Hepatocyte (in vitro differentiated cells): ENCODE data around the gene MRPS10. TPM values are rescaled to one million over a fixed set of nuclear protein-coding genes. Genes with fewer than 3 reads are reported as not detected.

Experiments used
- DNase-seq: peaks from one replicate; pipeline ENCODE4 v3.0.0-alpha.2; 2016; ENCODE audit warnings: low spot score
- H2AFZ ChIP-seq: fragments of 200-600 bp; sonication (generic); 2 replicates; pipeline ENCODE4 v1.6.0; 2016; ENCODE audit warnings: antibody characterized with exemption, mild to moderate bottlenecking
- H3K27ac ChIP-seq: fragments of 200-600 bp; sonication (generic); 2 replicates; pipeline ENCODE4 v1.5.1; 2016; ENCODE audit warnings: mild to moderate bottlenecking
- H3K27me3 ChIP-seq: fragments of 200-600 bp; sonication (generic); 2 replicates; pipeline ENCODE4 v1.6.1; 2016
- H3K36me3 ChIP-seq: fragments of 200-600 bp; sonication (generic); replicated peaks from 2 replicates; pipeline ENCODE4 v1.5.1; 2016; ENCODE audit warnings: low read depth; ENCODE audit not compliant: insufficient read depth
- H3K4me1 ChIP-seq: fragments of 200-600 bp; sonication (generic); 2 replicates; pipeline ENCODE4 v1.5.1; 2016; ENCODE audit warnings: mild to moderate bottlenecking, moderate library complexity; ENCODE audit not compliant: insufficient read depth
- H3K4me2 ChIP-seq: fragments of 200-600 bp; sonication (generic); 2 replicates; pipeline ENCODE4 v1.6.0; 2016
- H3K4me3 ChIP-seq: fragments of 200-600 bp; sonication (generic); 2 replicates; pipeline ENCODE4 v1.5.1; 2016; ENCODE audit warnings: mild to moderate bottlenecking
- H3K79me2 ChIP-seq: fragments of 200-600 bp; sonication (generic); 2 replicates; pipeline ENCODE4 v1.6.0; 2017; ENCODE audit warnings: mild to moderate bottlenecking
- H3K9me2 ChIP-seq: fragments of 200-600 bp; sonication (generic); replicated peaks from 2 replicates; pipeline ENCODE4 v1.6.0; 2017; ENCODE audit warnings: mild to moderate bottlenecking; ENCODE audit not compliant: insufficient read depth
- H3K9me3 ChIP-seq: fragments of 200-600 bp; sonication (generic); 2 replicates; pipeline ENCODE4 v1.5.1; 2016; ENCODE audit warnings: low read depth, mild to moderate bottlenecking
- H4K20me1 ChIP-seq: fragments of 200-600 bp; sonication (generic); 2 replicates; pipeline ENCODE4 v1.6.0; 2016; ENCODE audit warnings: mild to moderate bottlenecking; ENCODE audit not compliant: insufficient read depth, poor library complexity, severe bottlenecking
- EZH2 ChIP-seq: fragments of 200-600 bp; sonication (generic); IDR thresholded peaks from 2 replicates; pipeline ENCODE4 v1.6.1; 2016; ENCODE audit warnings: antibody characterized with exemption, mild to moderate bottlenecking, borderline replicate concordance
- EZH2phosphoT487 ChIP-seq: fragments of 200-600 bp; sonication (generic); IDR thresholded peaks from one replicate; pipeline ENCODE4 v1.6.1; 2018; ENCODE audit warnings: antibody characterized with exemption, mild to moderate bottlenecking, low read depth, moderate library complexity; ENCODE audit not compliant: unreplicated experiment, severe bottlenecking
- WGBS: methylation state at CpG from one replicate; pipeline ENCODE4 v1.1.6; 2016; ENCODE audit warnings: low lambda C conversion rate; ENCODE audit errors: missing lambda C conversion rate; 5-methylcytosine and 5-hydroxymethylcytosine counted together
- polyA plus RNA-seq: library from polyadenylated mRNA; unstranded; fragments of >200 nt; fragmentation: Nextera tagmentation; extraction: Ambion mirVana; gene quantifications from 2 replicates; pipeline ENCODE4 v1.2.1, GENCODE V29; 2016
- total RNA-seq: library from RNA; depleted of rRNA; stranded (reverse); fragments of >200 nt; gene quantifications from 2 replicates; pipeline ENCODE4 v1.2.3, GENCODE V29; 2014
- TF ChIP-seq, protein P1 (sequence below): fragments of 200-600 bp; sonication (generic); IDR thresholded peaks from 2 replicates; pipeline ENCODE4 v1.5.1; 2016; ENCODE audit warnings: antibody characterized with exemption, mild to moderate bottlenecking; ENCODE audit not compliant: poor library complexity

The MRPS10 gene
- total and polyA plus RNA-seq, 2 experiments from 2014 or later: 26.8 to 42.8 TPM

DNA sequence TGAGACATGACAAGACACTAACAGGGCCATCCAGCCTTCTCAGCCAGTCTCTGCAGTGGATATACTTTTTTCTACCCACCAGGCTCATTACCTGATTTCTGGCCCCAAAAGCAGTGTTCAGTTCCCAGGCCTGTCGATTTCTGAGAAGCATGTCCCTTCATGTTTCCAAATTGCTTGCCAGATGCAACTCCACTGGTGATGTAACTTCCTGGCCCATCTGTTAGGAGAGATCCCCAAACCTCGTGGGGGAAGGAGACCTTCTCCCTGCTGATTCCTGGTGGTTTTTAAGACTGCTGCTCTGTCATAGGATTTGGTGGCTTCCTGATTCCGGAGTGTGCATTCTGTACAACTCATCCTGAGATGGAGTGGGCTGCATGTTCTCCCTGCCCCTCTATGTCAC is 31.6 kb upstream of the MRPS10 start:
- no peak overlapping the region for H3K4me3 ChIP-seq
- H4K20me1 ChIP-seq: no peaks in the 10 kb centered on the region
- no peaks in the 10 kb centered on the region for H3K27me3 ChIP-seq
- H3K9me2 ChIP-seq: no peaks in the 10 kb centered on the region
- H3K4me1 ChIP-seq: peaks cover 9% of the 10 kb centered on the region
- no peaks in the 10 kb centered on the region for H3K9me3 ChIP-seq
- WGBS: 91% methylated on average over 3 of the region's 3 CpGs
- TF ChIP-seq, protein P1, sequence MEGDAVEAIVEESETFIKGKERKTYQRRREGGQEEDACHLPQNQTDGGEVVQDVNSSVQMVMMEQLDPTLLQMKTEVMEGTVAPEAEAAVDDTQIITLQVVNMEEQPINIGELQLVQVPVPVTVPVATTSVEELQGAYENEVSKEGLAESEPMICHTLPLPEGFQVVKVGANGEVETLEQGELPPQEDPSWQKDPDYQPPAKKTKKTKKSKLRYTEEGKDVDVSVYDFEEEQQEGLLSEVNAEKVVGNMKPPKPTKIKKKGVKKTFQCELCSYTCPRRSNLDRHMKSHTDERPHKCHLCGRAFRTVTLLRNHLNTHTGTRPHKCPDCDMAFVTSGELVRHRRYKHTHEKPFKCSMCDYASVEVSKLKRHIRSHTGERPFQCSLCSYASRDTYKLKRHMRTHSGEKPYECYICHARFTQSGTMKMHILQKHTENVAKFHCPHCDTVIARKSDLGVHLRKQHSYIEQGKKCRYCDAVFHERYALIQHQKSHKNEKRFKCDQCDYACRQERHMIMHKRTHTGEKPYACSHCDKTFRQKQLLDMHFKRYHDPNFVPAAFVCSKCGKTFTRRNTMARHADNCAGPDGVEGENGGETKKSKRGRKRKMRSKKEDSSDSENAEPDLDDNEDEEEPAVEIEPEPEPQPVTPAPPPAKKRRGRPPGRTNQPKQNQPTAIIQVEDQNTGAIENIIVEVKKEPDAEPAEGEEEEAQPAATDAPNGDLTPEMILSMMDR: no peak
- TF ChIP-seq EZH2phosphoT487: no peak
- TF ChIP-seq EZH2: no peak
- H3K27ac ChIP-seq: no peak overlapping the region
- DNase-seq: no peak
- no peaks in the 10 kb centered on the region for H3K36me3 ChIP-seq
- no peaks in the 10 kb centered on the region for H3K79me2 ChIP-seq
- H2AFZ ChIP-seq: no peak overlapping the region
- no peak overlapping the region for H3K4me2 ChIP-seq

- Histone ChIP-seq H3K4me1 (peaks cover 6% of the 10 kb centered on the region), H3K9me2 (no peaks in the 10 kb centered on the region), H2AFZ (no peak overlapping the region), H4K20me1 (no peaks in the 10 kb centered on the region), H3K36me3 (no peaks in the 10 kb centered on the region), H3K9me3 (no peaks in the 10 kb centered on the region), H3K4me2 (no peak overlapping the region), H3K27ac (no peak overlapping the region), H3K79me2 (no peaks in the 10 kb centered on the region), H3K27me3 (no peaks in the 10 kb centered on the region), H3K4me3 (no peak overlapping the region)
- TF ChIP-seq EZH2phosphoT487 (no peak), EZH2 (no peak)
- TF ChIP-seq, protein P1: no peak
- DNase-seq: no peak
- WGBS: 92% methylated on average over 11 of the region's 11 CpGs
Measured at GRCh38 chr6:42243046-42243445, 25.4 kb upstream of the MRPS10 start.

- no peaks in the 10 kb centered on the region for H3K9me3 ChIP-seq
- H3K9me2 ChIP-seq: no peaks in the 10 kb centered on the region
- no peak overlapping the region for H3K4me3 ChIP-seq
- TF ChIP-seq EZH2phosphoT487 (no peak), EZH2 (no peak)
- TF ChIP-seq, protein P1: no peak
- H3K4me1 ChIP-seq: peaks cover 6% of the 10 kb centered on the region
- H3K36me3 ChIP-seq: no peaks in the 10 kb centered on the region
- 76% methylated on average over 5 of the region's 5 CpGs for WGBS
- no peak overlapping the region for H3K27ac ChIP-seq
- H3K4me2 ChIP-seq: no peak overlapping the region
- H3K27me3 ChIP-seq: no peaks in the 10 kb centered on the region
- no peaks in the 10 kb centered on the region for H3K79me2 ChIP-seq
- no peak overlapping the region for H2AFZ ChIP-seq
- no peaks in the 10 kb centered on the region for H4K20me1 ChIP-seq
- no peak for DNase-seq
Measured at GRCh38 chr6:42241915-42242314, 24.3 kb upstream of the MRPS10 start.
